HG03342 (cell line): ENCODE measurements around the gene KLF16.

ENCODE experiments used
- ATAC-seq: cut with Tn5 transposase; IDR thresholded peaks from one replicate; pipeline ENCODE4 v1.9.1; 2021; ENCODE audit warnings: mild to moderate bottlenecking, moderate library complexity; ENCODE audit not compliant: unreplicated experiment

KLF16 gene

GRCh38 chr19:1810439-1811160, 52.8 kb downstream of the KLF16 start:
- ATAC-seq = no peak

DNA sequence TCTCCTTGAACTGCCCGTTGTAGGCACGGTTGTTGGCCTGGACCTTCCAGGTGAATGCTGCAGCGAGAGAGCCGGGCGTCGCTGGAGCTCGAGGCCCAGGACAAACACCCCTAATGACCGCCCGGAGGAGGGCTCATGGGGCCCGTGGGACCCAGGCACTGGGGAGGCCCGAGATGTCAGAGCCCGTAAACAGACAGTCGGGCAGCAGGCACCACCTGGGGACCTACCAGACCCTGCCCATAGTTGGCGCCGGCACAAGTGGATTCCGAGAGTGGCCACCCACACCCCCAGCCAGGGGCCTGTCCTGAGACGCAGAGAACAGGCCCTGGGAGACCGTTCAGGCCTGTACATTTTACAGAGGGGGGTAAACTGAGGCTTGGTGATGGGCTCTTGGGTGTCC, 53.7 kb downstream of the KLF16 start:
- no peak for ATAC-seq

GRCh38 chr19:1808395-1808731, 55.0 kb downstream of the KLF16 start:
- ATAC-seq = no peak

- no peak for ATAC-seq
These were observed 55.5 kb downstream of the KLF16 start for GRCh38 chr19:1807695-1808394.

DNA sequence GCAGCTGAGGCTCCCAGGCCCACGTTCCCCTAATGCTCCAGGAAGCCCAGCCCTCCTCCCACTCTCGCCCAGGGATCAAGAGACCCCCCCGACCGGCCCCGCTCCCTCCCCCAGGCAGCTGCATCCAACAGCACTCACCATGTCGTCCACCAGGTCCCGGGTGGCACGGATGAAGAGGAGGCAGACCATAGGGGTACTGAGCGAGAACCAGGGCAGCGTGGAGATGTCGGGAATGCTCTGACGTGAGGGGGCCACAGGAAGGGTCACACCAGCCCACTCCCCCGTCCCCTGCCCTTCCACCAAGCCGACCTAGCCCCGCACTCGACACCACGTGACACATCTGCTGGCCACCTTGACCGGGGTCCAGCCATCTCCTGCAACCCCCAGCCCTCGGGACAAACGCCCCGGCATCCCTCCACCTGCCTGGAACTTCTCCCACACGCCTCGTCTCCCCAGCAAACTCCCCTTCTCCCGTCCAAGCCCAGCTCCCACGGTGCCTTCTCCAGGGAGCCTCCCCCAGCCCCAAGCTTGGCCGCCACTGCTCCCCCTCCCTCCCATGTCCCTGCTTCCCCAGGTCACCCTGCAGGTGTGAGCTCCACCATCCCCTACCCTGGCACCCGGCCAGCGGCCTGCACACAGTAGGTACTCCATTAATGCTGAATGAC, 56.2 kb downstream of the KLF16 start:
- ATAC-seq = no peak

GRCh38 chr19:1806184-1807029, 57.0 kb downstream of the KLF16 start:
- ATAC-seq = no peak

DNA sequence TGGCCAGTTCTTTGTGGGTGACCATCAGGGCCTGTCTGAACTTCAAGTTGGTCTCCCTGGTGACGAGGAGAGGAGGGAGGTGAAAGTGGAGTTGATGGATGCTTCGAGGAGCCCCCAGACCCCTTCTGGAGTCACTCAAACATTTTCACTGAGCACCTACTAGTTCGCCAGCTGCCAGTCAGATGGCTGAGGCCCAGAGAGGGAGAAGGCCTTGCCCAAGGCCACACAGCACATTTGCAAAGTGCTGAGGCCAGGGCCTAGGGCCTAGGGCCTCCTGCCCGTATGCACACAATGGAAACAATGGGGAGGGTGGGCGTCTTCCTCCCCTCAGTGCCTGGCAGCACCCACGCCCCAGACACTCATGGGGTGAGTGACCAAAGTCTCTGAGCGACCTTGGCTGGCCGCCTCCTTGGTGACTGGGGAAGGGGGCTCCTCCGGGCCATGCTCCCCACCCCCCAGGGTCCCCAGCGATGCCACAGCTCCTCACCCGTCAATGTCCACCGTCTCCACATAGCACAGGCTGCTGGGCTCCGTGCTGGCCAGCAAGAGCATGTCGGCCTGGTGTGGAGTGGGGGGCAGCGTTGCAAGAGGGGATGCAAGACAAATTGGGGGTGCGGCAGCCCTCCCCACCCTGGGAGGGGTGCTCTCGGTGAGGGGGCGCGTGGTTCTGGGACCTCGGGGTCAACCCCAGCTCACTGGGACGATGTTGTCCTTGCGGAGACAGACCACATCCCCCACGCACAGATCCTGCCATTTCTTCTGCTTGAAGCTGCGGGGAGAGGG, 57.8 kb downstream of the KLF16 start:
- ATAC-seq = no peak

GRCh38 chr19:1804858-1805257, 58.5 kb downstream of the KLF16 start:
- ATAC-seq = no peak
